ENCODE results near the gene PLCB3. TPM values are rescaled to one million over a fixed set of nuclear protein-coding genes. Genes with fewer than 3 reads are reported as not detected.

PLCB3 gene
- total RNA-seq, 4 donors from 2014 or later, result 14.7 to 26.5 (median 19.7) TPM

GRCh38 chr11:64291262-64291751, 40.0 kb downstream of the PLCB3 start, which contains the start of gene KCNK4:
Gene KCNK4, plus strand, starts transcription at chr11:64291302. Its CDS starts 1,717 bp downstream, at chr11:64293019.
- ATAC-seq (ENCODE audit: low FRiP score) (no peak), DNase-seq (ENCODE audit: low spot score) (no peak)
- no peak for TF ChIP-seq CTCF (IDR thresholded peaks at IDR 0.05)

GRCh38 chr11:64291752-64292459, 40.6 kb downstream of the PLCB3 start:
- no peak for ATAC-seq (ENCODE audit: low FRiP score)
- TF ChIP-seq CTCF (IDR thresholded peaks at IDR 0.05), result no peak
- DNase-seq (ENCODE audit: low spot score), result no peak

GRCh38 chr11:64292460-64293254, 41.3 kb downstream of the PLCB3 start:
- DNase-seq (ENCODE audit: low spot score) (no peak), ATAC-seq (ENCODE audit: low FRiP score) (no peak)
- no peak for TF ChIP-seq CTCF (IDR thresholded peaks at IDR 0.05)

- DNase-seq (ENCODE audit: low spot score), result no peak
- no peak for TF ChIP-seq CTCF (IDR thresholded peaks at IDR 0.05)
- ATAC-seq (ENCODE audit: low FRiP score), result no peak
Measured at GRCh38 chr11:64294774-64295173, 43.4 kb downstream of the PLCB3 start.

- no peak for TF ChIP-seq CTCF (IDR thresholded peaks at IDR 0.05)
- ATAC-seq (ENCODE audit: low FRiP score) (no peak), DNase-seq (ENCODE audit: low spot score) (no peak)
Measured at GRCh38 chr11:64295760-64296159, 44.4 kb downstream of the PLCB3 start.

- ATAC-seq (ENCODE audit: low FRiP score), result no peak
- no peak for TF ChIP-seq CTCF (IDR thresholded peaks at IDR 0.05)
- no peak for DNase-seq (ENCODE audit: low spot score)
Measured at GRCh38 chr11:64296236-64296635, 44.9 kb downstream of the PLCB3 start.

Measured in omental fat pad (tissue), 4 donors.